Calu3 (cell line): ENCODE measurements around the gene AXIN2. TPM values are rescaled to one million over a fixed set of nuclear protein-coding genes. Genes with fewer than 3 reads are reported as not detected.
"Not testable (repeated sequence)": the region's sequence is repeated elsewhere in the genome, so short reads cannot be mapped to it uniquely, and the experiment has no call there.

Experiments used
- BruUV-seq: library from RNA; stranded (reverse); fragments of 400-500 nt; replicated peaks from 2 replicates; lab custom pipeline; 2021; lab: Mats Ljungman, UMichigan
- CTCF ChIA-PET: fragments of 300-600 bp; sonication (Branson Sonifier 250); formaldehyde crosslinking; loops from one replicate; lab custom pipeline; 2022; ENCODE audit warnings: antibody characterized with exemption; lab: Charles Lee
- DNase-seq: peaks from one replicate; pipeline ENCODE4 v3.0.0; 2022
- H3K27ac Mint-ChIP-seq: one replicate; pipeline ENCODE4 v1.8.0; 2022; ENCODE audit warnings: mixed read lengths; ENCODE audit not compliant: unreplicated experiment
- H3K27me3 Mint-ChIP-seq: one replicate; pipeline ENCODE4 v1.8.0; 2022; ENCODE audit warnings: mixed read lengths; ENCODE audit not compliant: unreplicated experiment
- H3K36me3 Mint-ChIP-seq: one replicate; pipeline ENCODE4 v1.8.0; 2022; ENCODE audit warnings: mild to moderate bottlenecking, moderate library complexity, mixed read lengths; ENCODE audit not compliant: insufficient read depth, unreplicated experiment
- H3K4me1 Mint-ChIP-seq: one replicate; pipeline ENCODE4 v1.8.0; 2022; ENCODE audit warnings: mild to moderate bottlenecking, low read depth, mixed read lengths; ENCODE audit not compliant: unreplicated experiment
- H3K4me3 Mint-ChIP-seq: one replicate; pipeline ENCODE4 v1.8.0; 2022; ENCODE audit warnings: mild to moderate bottlenecking, low read depth, moderate library complexity, mixed read lengths; ENCODE audit not compliant: unreplicated experiment
- H3K9me3 Mint-ChIP-seq: one replicate; pipeline ENCODE4 v1.8.0; 2022; ENCODE audit warnings: low read depth, mixed read lengths; ENCODE audit not compliant: unreplicated experiment
- intact Hi-C: fragments of 100-400 bp; cut with micrococcal nuclease; formaldehyde crosslinking; loops from one replicate; pipeline ENCODE4 v1.10.0; 2022; ENCODE audit not compliant: unreplicated experiment
- total RNA-seq: library from RNA; stranded (reverse); gene quantifications from 2 replicates; pipeline ENCODE4 v1.2.3, GENCODE V29; 2022
- TF ChIP-seq, protein P1 (sequence below): fragments of 200-600 bp; IDR thresholded peaks from one replicate; pipeline ENCODE4 v1.8.0; 2022; ENCODE audit warnings: antibody characterized with exemption; ENCODE audit not compliant: unreplicated experiment

The AXIN2 gene
- total RNA-seq, 1 experiment from 2014 or later: 0.45 TPM

DNA sequence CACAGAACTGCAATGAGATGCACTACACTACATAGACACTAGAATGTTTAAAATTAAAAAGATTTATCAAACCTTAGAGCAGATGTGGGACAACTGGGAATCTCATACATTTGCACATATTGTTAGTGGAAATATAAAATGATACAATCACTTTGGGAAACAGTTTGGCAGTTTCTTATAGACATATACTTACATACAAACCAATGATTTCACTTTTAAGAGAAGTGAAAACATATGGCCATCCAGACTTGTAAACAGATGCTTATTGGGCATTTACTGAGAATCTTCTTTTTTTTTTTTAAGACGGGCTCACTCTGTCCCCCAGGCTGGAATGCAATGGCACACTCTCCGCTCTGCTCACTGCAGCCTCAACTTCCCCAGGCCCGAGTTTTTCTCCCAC is 50.1 kb downstream of the AXIN2 start:
- no TSS peak for BruUV-seq
- no peak overlapping the region for H3K27ac Mint-ChIP-seq
- CTCF ChIA-PET: no interaction called here

DNA sequence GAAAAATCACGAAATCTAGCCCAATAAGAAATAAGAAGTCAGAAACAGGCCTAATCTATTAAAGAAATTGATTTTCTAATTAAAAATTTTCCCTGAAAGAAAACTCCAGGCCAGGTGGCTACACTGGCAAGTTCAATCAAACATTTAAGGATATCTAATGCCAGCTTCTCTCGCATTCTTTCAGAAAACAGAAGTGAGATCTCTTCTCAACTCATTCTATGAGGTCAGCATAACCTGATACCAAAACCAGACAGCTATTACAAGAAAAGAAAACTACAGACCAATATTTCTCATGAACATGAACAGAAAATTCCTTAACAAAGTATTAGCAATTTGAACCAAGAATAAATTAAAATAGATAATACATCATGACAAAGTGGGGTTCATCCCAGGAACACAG is 52.4 kb downstream of the AXIN2 start:
- DNase-seq: no peak
- no peaks in the 10 kb centered on the region for H3K9me3 Mint-ChIP-seq
- TF ChIP-seq, protein P1, sequence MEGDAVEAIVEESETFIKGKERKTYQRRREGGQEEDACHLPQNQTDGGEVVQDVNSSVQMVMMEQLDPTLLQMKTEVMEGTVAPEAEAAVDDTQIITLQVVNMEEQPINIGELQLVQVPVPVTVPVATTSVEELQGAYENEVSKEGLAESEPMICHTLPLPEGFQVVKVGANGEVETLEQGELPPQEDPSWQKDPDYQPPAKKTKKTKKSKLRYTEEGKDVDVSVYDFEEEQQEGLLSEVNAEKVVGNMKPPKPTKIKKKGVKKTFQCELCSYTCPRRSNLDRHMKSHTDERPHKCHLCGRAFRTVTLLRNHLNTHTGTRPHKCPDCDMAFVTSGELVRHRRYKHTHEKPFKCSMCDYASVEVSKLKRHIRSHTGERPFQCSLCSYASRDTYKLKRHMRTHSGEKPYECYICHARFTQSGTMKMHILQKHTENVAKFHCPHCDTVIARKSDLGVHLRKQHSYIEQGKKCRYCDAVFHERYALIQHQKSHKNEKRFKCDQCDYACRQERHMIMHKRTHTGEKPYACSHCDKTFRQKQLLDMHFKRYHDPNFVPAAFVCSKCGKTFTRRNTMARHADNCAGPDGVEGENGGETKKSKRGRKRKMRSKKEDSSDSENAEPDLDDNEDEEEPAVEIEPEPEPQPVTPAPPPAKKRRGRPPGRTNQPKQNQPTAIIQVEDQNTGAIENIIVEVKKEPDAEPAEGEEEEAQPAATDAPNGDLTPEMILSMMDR: no peak
- CTCF ChIA-PET: no interaction called here
- no TSS peak for BruUV-seq
- H3K4me1 Mint-ChIP-seq: no peaks in the 10 kb centered on the region
- no peak overlapping the region for H3K4me3 Mint-ChIP-seq
- no peaks in the 10 kb centered on the region for H3K36me3 Mint-ChIP-seq
- no peaks in the 10 kb centered on the region for H3K27me3 Mint-ChIP-seq
- H3K27ac Mint-ChIP-seq: no peak overlapping the region
- intact Hi-C loops: no loop called here

More for the DNA sequence above, 50.1 kb downstream of the AXIN2 start:
- no peaks in the 10 kb centered on the region for H3K36me3 Mint-ChIP-seq
- H3K4me1 Mint-ChIP-seq: no peaks in the 10 kb centered on the region
- intact Hi-C loops: no loop called here
- H3K27me3 Mint-ChIP-seq: peaks cover 11% of the 10 kb centered on the region
- H3K9me3 Mint-ChIP-seq: no peaks in the 10 kb centered on the region
- no peak overlapping the region for H3K4me3 Mint-ChIP-seq
- TF ChIP-seq, protein P1: no peak
- no peak for DNase-seq

DNA sequence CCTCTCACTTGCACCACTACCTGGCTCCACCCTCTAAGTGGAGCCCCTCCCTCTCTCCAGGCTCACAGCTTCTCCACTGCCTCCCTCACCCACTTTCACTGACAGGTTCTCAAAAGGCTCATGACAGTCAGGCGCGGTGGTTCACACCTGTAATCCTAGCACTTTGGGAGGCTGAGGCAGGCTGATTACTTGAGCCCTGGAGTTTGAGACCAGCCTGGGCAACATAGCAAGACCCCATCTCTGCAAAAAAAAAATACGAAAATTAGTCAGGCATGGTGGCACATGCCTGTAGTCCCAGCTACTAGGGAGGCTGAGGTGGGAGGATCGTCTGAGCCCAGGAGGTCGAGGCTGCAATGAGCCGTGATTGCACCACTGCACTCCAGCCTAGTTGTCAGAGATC is 56.8 kb downstream of the AXIN2 start:
- H3K4me1 Mint-ChIP-seq, H3K36me3 Mint-ChIP-seq, H3K4me3 Mint-ChIP-seq, DNase-seq, BruUV-seq, H3K9me3 Mint-ChIP-seq, intact Hi-C loops, H3K27ac Mint-ChIP-seq, CTCF ChIA-PET, H3K27me3 Mint-ChIP-seq: not testable (repeated sequence)

DNA sequence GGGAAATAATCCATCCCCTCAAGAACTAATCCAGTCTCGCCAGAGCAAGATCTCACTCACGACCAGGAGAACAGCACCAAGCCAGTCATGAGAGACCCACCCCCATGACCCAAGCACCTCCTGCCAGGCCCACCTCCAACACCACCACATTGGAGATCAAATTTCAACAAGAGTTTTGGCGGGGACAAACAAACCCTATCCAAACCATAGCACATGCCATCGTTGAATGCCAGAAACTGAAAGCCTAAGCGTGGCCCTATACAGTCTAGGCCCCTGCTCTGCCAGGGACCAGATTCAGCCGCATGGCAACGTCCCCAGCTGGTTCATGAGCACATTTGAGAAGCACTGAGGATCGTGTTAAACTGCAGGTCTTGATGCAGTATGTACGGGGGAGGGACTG is 57.3 kb downstream of the AXIN2 start:
- DNase-seq: no peak
- no peak overlapping the region for H3K27ac Mint-ChIP-seq
- no peaks in the 10 kb centered on the region for H3K4me1 Mint-ChIP-seq
- H3K4me3 Mint-ChIP-seq: no peak overlapping the region
- CTCF ChIA-PET: no interaction called here
- H3K27me3 Mint-ChIP-seq: peaks cover 11% of the 10 kb centered on the region
- intact Hi-C loops: no loop called here
- no peaks in the 10 kb centered on the region for H3K36me3 Mint-ChIP-seq
- no peaks in the 10 kb centered on the region for H3K9me3 Mint-ChIP-seq
- TF ChIP-seq, protein P1: no peak
- BruUV-seq: no TSS peak

DNA sequence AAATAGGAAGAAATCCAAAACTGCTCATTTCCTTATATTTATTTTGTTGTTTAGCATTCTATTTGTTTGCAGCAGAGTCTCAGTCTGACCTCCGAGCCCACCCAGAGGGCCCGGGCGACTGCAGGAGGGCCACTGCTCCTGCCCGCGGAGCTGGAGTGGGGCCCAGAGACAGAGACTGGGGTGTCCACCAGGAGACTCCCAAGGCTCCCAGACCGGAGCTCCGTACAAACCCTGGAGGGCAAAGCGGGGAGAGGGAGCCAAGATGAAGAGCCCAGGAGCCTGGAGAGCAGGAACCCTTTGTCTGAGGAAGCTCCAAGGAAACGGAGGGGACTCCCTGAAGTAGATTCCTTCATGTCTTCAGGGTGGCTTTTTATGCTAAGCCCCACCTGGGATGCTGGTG is 57.9 kb downstream of the AXIN2 start:
- no TSS peak for BruUV-seq

More for the DNA sequence above, 57.9 kb downstream of the AXIN2 start:
- H3K27me3 Mint-ChIP-seq: peaks cover 13% of the 10 kb centered on the region
- H3K27ac Mint-ChIP-seq: no peak overlapping the region
- CTCF ChIA-PET: no interaction called here
- H3K4me1 Mint-ChIP-seq: no peaks in the 10 kb centered on the region
- H3K36me3 Mint-ChIP-seq: no peaks in the 10 kb centered on the region
- DNase-seq: no peak
- TF ChIP-seq, protein P1: no peak
- H3K9me3 Mint-ChIP-seq: no peaks in the 10 kb centered on the region
- H3K4me3 Mint-ChIP-seq: no peak overlapping the region
- intact Hi-C loops: no loop called here
